ENCODE results near the gene CMTM7.
"Not testable (repeated sequence)": the region's sequence is repeated elsewhere in the genome, so short reads cannot be mapped to it uniquely, and the experiment has no call there.

CMTM7 gene

GRCh38 chr3:32462191-32462986 lies 70.7 kb downstream of the CMTM7 start:
- DNase-seq: not testable (repeated sequence)

DNA sequence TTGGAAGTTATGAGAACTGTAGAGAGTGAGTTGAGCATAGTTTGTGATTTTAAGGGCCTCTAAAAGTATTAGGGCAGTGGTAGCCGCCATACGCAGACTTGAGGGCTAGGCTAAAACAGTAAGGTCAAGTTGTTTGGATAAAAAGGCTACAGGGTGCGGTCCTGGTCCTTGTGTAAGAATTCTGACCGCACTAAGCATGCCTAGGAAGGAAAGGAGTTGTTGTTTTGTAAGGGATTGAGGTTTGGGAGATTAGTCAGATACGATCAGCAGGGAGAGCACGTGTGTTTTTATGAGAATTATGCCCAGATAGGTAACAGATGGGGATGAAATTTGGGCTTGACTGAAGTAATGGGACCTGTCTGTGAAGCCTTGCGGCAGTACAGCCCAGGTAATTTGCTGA lies 71.8 kb downstream of the CMTM7 start:
- DNase-seq: not testable (repeated sequence)

GRCh38 chr3:32464726-32465125 lies 73.1 kb downstream of the CMTM7 start:
- not testable (repeated sequence) for DNase-seq

- DNase-seq: not testable (repeated sequence)
Measured at GRCh38 chr3:32466808-32467207, 75.2 kb downstream of the CMTM7 start.

- peak; percentile 81 for DNase-seq
Measured at GRCh38 chr3:32467333-32468070, 75.8 kb downstream of the CMTM7 start.

GRCh38 chr3:32469151-32469874 lies 77.7 kb downstream of the CMTM7 start:
- no peak for DNase-seq

GRCh38 chr3:32470362-32470761 lies 78.7 kb downstream of the CMTM7 start:
- DNase-seq: no peak

DNA sequence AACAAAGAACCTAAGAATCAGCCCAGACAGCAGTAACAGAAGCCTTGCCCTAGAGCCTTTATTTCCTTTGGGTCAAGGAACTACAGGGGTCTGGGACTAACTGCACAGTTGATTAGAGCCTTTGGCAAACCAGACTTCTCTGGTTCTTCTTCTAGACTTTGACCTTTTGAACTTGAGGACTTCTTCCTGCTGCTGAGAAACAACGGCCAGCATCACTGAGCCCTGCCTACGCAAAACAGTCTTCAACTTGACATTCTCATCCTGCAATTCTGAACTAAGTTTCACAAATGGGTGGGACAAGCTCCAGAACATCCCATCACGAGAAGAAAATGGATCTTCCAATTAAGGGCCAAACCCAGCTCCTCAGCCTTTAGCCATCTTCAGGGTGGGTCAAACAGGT lies 79.6 kb downstream of the CMTM7 start:
- DNase-seq: no peak

GRCh38 chr3:32472151-32472550 lies 80.5 kb downstream of the CMTM7 start:
- not testable (repeated sequence) for DNase-seq

DNA sequence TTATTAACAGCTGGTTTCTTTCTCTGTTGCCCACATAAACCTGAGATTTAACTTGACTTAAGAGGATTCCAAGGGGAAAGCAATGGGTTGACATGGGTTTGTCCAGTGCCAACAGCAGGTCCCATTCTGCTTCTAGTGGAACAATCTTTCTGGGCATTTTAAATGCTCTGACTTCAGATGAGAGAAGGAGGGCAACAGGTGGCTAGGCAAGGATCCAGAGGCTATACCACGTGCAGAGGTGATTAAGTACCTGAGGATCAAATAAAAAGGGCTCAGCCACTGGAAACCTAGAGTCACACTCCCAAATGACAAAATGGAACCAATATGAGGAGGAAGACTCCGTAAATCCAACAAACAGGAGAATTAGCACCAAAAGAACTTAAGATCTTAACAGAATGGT lies 82.5 kb downstream of the CMTM7 start:
- DNase-seq: no peak

- DNase-seq: no peak
Measured at GRCh38 chr3:32480604-32481003, 89.0 kb downstream of the CMTM7 start.

DNA sequence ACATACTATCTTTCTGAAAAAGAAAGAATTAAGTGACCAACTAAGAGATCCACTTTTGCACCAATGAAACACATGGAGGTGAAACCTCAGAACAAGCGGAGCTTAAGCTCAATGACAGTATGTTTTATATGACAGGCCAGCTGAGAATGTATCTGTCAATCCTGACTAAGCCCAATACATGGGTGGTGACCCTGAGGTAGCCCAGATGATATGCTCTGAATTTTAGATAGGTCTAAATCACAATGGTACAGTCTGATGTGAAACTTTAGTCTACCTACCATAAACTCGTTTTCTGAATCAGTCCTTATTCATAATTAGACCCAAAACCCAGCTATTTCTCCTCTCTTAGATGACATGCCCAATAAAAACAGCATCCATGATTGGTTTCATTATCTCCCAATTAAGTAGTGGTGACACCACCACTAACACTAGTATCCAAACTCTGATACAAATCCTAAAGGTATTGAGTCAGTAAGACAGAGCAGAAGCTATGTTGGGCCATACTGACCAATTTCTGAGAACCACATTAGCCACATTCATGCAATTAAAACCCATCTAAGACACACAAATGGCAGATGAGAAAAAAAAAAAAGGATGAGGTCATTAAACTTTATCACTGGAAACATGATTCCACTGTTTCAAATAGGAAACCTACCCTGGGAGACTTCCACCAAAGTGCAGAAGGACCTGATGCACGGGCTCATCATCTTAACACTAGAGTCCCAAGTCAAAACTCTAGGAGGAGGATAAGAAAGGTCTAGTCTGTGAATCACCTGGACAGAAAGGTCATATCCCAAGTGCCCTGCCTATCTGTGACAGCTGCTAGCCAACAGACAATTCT lies 90.4 kb downstream of the CMTM7 start:
- DNase-seq: no peak

DNA sequence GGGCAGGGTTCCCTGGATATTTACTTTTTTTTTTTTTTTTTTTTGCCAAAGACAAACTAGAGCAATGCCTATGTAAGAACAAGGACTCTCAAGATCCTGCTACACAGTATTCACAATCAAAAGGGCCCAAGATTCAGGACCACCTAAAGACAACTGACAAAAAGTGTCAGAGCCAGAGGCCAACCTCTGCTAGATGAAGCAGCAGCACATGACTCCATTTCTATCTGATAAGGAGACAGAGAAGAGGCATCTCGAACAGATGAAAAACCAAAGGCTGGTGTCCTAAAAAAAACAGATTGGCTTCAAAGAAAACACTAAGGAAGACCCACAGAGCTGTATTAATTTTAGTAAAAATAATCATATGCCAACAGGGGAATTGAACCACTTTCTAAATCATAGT lies 91.0 kb downstream of the CMTM7 start:
- no peak for DNase-seq

GRCh38 chr3:32483772-32484171 lies 92.1 kb downstream of the CMTM7 start:
- no peak for DNase-seq

DNA sequence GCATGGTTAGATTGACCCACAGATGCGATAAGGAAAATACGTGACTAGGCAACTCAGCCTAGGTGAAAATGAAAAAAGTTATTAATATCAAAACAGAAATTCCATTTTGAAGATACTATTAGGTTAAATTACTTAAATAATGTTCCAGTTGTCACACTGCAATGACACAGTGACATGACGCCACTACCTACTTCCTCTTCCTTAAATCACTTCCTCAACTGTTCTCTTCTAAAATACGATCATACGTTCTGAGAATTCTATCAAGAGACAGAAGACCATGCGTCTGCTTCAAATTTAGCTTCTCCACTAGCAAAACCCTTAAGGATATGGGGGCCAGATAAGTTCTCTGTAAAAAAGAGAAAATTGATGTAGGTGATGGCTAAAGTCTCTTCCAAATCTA lies 92.8 kb downstream of the CMTM7 start:
- DNase-seq: no peak

DNA sequence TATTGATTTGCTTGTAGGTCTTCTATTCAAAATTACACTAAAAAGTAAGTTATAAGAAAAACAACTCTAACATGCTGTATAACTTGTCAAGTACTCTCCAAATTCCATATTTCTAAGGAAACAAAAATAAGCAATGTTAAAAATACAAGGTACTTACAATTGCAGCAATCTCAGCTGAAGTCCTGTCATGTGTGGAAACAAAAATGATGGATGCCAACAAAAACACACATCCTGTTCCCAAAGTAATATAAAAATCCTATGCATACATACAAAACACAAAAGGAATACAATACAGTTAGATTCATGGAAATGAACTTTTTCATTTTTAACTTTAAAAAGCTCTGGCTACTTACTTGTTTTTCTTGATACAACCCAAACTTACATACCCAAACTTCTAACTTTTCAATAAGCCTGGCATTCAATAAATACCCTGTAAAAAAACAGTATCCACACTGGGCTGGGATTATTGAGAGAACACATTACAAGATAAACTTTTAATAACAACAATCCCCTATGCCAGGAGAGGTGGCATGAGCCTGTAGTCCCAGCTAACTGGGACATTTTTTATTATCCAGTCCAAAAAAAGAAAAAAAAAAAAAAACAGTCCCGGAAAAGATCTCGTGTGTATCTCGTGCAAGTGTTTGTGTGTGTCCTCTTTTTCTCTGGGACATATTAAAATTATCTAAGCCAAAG lies 96.3 kb downstream of the CMTM7 start:
- no peak for DNase-seq

GRCh38 chr3:32488474-32489008 lies 96.9 kb downstream of the CMTM7 start:
- DNase-seq: no peak

- no peak for DNase-seq
Measured at GRCh38 chr3:32492684-32493436, 101.2 kb downstream of the CMTM7 start.

DNA sequence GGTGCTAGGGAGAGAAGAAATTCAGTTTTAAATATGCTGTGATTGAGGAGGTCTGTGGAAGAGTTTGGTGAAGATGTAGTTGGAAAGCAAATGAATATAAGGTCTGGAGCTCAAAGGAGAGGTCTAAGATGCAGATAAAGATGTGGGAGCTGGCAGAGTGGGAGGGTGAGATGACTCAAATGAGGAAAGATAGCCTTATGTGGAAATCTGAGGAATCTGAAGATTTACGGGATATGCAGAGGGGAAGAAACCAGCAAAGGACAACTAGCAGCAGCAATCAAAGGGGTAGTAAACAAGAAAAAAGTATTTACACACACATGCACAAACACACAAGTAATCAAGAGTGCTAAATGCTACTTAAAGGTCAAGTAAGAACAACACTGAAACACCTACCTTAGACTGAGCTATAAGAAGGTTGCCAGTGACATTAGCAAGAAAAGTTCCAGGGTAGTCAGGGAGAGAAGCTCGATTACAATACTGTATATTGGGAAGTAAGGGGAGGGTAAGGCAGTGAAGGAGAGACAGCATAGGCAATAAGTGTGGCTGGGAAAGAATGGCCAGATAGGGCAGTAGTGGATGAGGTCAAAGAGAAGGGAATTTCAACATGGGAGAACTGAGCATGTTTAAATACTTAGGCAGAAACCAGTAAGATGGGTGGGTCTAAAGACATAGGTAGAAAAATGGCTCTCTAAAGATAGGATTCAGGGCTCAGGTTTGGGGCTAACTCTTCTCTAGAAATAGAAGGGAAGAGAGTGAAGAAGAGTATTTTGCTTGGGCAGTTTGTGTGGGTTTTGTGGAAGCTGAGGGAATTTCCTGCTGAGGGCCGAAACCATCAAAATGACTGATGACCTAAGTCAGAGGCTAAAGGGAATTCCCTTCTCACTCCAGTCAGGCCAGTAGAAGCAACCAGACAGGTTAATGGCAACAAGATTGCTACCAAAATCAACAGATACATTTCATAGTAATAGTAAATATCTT lies 102.1 kb downstream of the CMTM7 start:
- DNase-seq: no peak

GRCh38 chr3:32495085-32495484 lies 103.4 kb downstream of the CMTM7 start:
- no peak for DNase-seq
